ENCODE measurements around the gene RNF41.

The RNF41 gene

GRCh38 chr12:56242986-56243385 is 21.3 kb upstream of the RNF41 start:
- FAIRE-seq = no peak

GRCh38 chr12:56241424-56242303 is 19.9 kb upstream of the RNF41 start:
- FAIRE-seq = no peak

GRCh38 chr12:56237552-56237951 is 15.8 kb upstream of the RNF41 start:
- no peak for FAIRE-seq

GRCh38 chr12:56236985-56237384 is 15.3 kb upstream of the RNF41 start:
- no peak for FAIRE-seq

- no peak for FAIRE-seq
These were observed 14.4 kb upstream of the RNF41 start for GRCh38 chr12:56236091-56236490.

- FAIRE-seq = no peak
These were observed 13.2 kb upstream of the RNF41 start for GRCh38 chr12:56234746-56235436.

- FAIRE-seq = no peak
These were observed 9.5 kb upstream of the RNF41 start for GRCh38 chr12:56231184-56231582.

GRCh38 chr12:56230432-56231183 is 8.9 kb upstream of the RNF41 start:
- FAIRE-seq = no peak

- FAIRE-seq = no peak
These were observed 8.3 kb upstream of the RNF41 start, which contains the start of gene SLC39A5 for GRCh38 chr12:56229916-56230431. SLC39A5 (plus strand) TSS chr12:56230051; CDS start chr12:56231275, 1,224 bp downstream.

GRCh38 chr12:56229082-56229481 is 7.4 kb upstream of the RNF41 start:
- no peak for FAIRE-seq

- no peak for FAIRE-seq
These were observed 3.2 kb upstream of the RNF41 start for GRCh38 chr12:56224954-56225353.

GRCh38 chr12:56224102-56224701 is 2.5 kb upstream of the RNF41 start, which contains the start of gene NABP2:
NABP2 (plus strand) TSS chr12:56224342; CDS start chr12:56224857, 515 bp downstream.
- no peak for FAIRE-seq

GRCh38 chr12:56223571-56224101 is 1.9 kb upstream of the RNF41 start:
- FAIRE-seq = no peak

- FAIRE-seq = no peak
These were observed 791 bp upstream of the RNF41 start for GRCh38 chr12:56222531-56222895.

- FAIRE-seq = no peak
These were observed 428 bp downstream of the RNF41 start for GRCh38 chr12:56221232-56221756.

- no peak for FAIRE-seq
These were observed 1.0 kb downstream of the RNF41 start for GRCh38 chr12:56220611-56221231.

GRCh38 chr12:56219840-56220239 is 1.9 kb downstream of the RNF41 start:
- FAIRE-seq = no peak

GRCh38 chr12:56216461-56216860 is 5.3 kb downstream of the RNF41 start:
- FAIRE-seq = no peak

- no peak for FAIRE-seq
These were observed 7.8 kb downstream of the RNF41 start for GRCh38 chr12:56213878-56214277.

- no peak for FAIRE-seq
These were observed 9.4 kb downstream of the RNF41 start for GRCh38 chr12:56212361-56212760.

GRCh38 chr12:56208006-56208405 is 13.7 kb downstream of the RNF41 start:
- FAIRE-seq = no peak
